Coronary artery (tissue), 2 donors: ENCODE measurements around the gene HOXB4.

ENCODE experiments used
- DNase-seq: peaks from one replicate; pipeline ENCODE4 v3.0.0-alpha.2; 2017; ENCODE audit warnings: low spot score
- H3K27ac ChIP-seq, 2 donors: fragments of 200-600 bp; sonication (generic); one replicate each; pipeline ENCODE4 v1.5.1; 2016 to 2019
- H3K4me3 ChIP-seq: fragments of 200-600 bp; sonication (generic); 2 replicates; pipeline ENCODE4 v1.5.1; 2016; ENCODE audit warnings: mild to moderate bottlenecking, moderate library complexity
- TF ChIP-seq, protein P1 (sequence below): fragments of 200-600 bp; sonication (generic); IDR thresholded peaks from one replicate; pipeline ENCODE4 v1.5.1; 2019; ENCODE audit warnings: antibody characterized with exemption

Gene HOXB4

DNA sequence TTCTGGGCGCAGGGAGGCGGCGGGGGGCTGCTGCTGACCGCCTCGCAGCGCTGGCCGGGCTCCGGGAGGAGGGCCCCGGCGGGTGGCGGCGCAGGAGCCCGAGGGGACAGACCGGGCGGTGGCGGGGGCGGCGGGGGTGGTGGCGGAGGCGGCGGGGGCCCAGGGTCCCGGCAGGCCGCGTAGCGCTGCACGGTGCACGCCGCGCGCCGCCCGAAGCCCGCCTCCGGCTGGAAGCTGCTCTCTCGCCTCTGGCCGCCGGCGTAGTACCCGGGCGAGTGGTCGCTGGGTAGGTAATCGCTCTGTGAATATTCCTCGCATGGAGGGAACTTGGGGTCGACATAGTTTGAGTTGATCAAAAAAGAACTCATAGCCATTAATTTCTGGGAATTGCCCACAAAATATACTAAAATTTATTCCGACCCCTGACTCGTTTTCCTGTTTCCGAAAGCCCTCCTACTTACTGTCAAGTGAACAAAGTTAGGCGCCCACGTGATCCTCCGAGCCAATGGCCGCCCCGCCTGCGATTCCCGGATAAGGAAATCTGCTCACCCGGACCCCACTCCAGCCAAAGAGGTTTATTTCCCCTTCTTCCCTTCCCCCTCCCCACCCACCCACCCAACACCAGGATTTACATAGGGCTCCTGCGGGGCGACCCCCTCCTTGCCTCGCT is at the start of gene HOXB4:
HOXB4 (minus strand) TSS at position 405 of the 670 bp plus-strand sequence; CDS start at position 374, 31 bp downstream.
- Histone ChIP-seq H3K27ac (peak within 1 kb of the TSS; percentile 42 to 88), H3K4me3 (peak within 1 kb of the TSS; percentile 82)
- TF ChIP-seq, protein P1, sequence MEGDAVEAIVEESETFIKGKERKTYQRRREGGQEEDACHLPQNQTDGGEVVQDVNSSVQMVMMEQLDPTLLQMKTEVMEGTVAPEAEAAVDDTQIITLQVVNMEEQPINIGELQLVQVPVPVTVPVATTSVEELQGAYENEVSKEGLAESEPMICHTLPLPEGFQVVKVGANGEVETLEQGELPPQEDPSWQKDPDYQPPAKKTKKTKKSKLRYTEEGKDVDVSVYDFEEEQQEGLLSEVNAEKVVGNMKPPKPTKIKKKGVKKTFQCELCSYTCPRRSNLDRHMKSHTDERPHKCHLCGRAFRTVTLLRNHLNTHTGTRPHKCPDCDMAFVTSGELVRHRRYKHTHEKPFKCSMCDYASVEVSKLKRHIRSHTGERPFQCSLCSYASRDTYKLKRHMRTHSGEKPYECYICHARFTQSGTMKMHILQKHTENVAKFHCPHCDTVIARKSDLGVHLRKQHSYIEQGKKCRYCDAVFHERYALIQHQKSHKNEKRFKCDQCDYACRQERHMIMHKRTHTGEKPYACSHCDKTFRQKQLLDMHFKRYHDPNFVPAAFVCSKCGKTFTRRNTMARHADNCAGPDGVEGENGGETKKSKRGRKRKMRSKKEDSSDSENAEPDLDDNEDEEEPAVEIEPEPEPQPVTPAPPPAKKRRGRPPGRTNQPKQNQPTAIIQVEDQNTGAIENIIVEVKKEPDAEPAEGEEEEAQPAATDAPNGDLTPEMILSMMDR, result no peak
- no peak for DNase-seq

DNA sequence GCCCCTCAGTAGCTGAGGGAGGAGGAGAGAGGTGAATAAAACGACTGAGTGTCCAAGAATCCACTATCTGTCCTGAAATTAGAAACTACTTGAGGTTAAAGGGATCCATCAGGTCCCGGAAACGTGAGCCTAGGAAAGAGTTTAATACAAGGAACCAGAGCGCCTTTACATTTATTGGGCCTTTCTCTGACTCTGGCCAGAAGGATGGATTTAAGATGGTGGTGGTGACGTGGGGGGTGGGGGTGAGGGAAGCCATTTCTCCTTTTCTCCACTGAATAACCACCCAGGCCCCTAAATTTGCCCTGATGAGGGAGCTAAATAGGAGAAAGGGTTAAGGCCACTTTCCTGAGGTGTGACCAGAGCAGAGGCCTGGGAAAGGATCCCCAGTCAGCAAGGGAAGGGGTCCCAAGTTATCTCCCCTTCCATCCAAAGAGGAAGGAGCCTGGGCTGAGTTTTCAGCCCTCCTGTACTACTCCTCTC is 49.0 kb upstream of the HOXB4 start:
- Histone ChIP-seq H3K27ac (no peak overlapping the region), H3K4me3 (no peak overlapping the region)
- no peak for DNase-seq
- TF ChIP-seq, protein P1, result no peak

DNA sequence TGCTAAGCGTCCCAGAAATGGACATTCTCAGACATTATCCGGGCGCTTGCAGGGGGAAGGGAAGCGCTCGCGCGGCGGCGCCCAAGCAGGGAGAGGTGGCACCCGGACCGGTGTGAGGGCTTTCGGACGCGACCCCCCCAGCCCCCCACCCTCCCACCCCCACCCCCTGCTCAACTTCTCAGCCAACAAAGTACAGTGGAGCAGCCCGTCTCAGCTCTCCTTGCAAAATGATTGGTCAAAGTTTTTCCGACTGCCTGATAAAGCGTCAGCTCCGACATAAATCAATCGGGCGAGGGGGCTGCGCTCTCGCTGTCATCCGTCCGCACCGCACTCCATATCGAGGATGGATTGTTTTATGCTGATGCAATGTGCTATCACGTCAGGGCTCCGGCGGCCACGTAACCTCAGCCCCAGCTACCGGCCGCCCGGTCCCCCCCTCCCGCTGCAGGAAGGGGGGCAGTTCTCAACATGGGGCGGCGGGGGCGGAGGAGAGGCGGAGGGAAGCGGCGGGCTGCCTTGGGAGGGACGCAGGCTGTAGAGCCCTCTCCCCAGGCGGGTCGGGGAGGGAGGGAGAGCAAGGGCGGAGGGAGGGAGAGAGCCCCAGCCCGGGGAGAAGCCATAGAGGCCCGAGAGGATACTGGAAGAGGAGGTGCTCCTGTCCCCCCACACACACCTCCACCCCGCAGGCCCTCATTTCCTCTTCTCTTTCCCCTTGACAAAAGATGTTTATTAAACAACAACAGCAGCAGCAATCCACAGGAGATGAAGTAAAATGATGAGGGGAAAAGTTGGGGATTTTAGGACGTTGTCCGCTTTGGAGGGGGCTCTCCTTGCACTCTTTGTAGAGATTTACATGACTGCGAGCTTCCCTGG is 48.3 kb upstream of the HOXB4 start, which contains the start of gene HOXB9:
HOXB9 (minus strand) TSS at position 114 of the 873 bp plus-strand sequence; CDS start at position 25, 89 bp downstream.
- Histone ChIP-seq H3K4me3 (peak within 1 kb of the TSS; percentile 57), H3K27ac (no peak within 1 kb of the TSS)
- TF ChIP-seq, protein P1, result no peak
- DNase-seq, result no peak

DNA sequence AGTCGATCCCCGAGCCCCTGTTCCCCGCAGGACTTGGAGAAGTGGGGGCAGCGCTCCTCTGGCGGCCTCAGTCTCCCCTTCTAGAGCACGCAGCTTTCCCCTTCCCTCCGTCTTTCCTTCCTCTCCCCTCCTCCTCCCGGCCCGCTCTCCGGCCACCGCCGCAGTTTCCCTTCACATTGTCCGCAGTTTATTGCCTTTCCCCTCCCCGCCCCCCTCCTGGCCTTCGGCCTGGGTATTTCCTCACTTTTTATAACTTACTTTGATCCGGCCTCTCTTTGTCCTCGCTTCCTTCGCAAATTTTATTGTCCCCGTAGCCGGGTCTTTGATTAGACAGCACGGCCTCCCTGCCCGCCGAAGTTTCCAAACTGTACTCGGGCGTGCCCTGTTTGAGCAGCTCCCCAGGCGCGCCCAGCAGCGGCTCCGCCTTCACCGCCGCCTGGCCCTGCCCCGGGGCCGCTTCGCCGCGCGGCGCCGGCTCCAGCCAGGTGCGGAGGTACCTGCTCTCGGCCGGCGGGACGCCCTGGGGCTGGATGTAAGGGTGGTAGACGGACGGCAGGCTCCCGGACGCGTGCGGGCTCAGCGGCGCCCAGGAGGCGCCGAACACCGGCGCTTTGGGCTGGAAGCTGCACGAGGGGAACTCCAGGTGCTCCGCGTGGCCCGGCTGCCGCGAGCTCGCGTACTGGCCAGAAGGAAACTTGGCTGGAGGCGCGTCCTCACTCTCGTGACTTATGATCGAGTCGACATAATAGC is 47.5 kb upstream of the HOXB4 start:
- Histone ChIP-seq H3K4me3 (peak overlapping the region; percentile 57), H3K27ac (no peak overlapping the region)
- no peak for DNase-seq
- TF ChIP-seq, protein P1, result no peak

DNA sequence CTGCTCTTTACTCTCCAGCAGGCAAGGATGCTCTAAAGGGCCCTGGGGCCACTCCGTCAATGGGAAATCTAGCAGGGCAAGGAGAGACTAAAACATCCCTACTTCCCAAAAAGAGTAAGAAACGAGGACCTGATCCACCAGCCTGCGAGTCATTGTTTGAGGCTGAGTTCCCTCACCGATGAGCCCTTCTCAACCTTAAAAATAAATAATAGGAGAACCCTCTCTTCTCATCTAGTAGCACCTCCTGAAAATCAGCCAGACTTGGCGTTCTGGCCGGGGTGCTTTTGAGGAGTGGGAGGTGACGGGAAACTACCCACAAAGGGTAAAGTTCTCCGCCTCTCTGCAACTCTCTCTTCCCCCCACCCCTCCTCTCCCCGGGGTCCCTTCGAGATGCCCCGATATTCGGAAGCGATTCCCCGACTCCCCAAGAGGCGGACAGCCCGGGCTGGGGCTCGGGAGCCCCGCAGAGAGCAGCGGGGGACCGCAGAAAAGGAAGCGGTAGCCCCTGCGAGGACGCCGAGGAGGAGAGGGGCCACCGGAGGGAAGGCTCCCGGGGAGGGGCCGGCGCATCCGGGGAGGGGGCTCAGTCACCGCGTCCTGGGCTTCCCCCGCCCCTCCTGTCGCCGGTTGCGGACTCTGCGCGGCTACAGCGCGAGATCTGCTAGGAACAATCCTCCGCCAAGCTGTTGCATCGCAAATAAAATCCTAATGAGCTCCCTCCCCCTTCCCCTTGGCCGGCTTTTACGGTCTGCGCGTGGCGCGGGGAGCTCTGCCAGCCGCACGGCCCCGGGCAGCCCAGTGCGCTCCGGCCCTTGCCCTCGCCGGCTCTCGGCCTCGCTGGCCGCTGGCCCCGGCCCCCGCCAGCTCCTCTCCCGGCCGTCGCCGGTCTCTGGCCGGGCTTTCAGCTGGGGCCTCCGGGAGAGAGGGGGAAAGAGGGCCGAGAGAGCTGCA is 46.7 kb upstream of the HOXB4 start:
- no peak for DNase-seq
- TF ChIP-seq, protein P1, result no peak
- H3K4me3 ChIP-seq, result peak overlapping the region; percentile 57
- no peak overlapping the region for H3K27ac ChIP-seq

DNA sequence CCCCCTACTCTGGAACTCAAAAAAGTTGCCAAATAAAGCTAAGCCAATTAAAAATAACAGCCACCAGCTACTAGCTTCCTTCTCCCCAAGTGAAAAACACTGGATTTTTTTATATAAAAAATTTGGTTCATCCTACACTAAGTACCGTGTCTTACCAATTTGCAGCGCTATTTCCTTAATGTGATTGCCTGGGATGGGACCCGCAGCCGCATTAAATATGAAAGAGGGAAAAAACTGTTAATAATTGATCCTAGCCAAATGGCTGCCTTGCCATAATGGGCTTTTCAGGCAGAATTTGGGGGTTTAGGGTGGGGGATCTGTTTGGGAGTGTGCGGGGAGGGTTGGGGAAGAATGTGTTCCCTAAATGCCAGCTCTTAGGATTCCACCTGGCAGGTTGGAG is 46.0 kb upstream of the HOXB4 start:
- Histone ChIP-seq H3K27ac (no peak overlapping the region), H3K4me3 (no peak overlapping the region)
- DNase-seq, result no peak
- TF ChIP-seq, protein P1, result no peak
